Esophagus squamous epithelium (tissue), 4 donors: ENCODE measurements around the gene NEO1.

ENCODE experiments used
- CTCF ChIP-seq, 6 experiments: fragments of 450-650 bp in 4 of 6; fragments of 200-600 bp in 2 of 6; sonication (generic) in 2 of 6; IDR thresholded peaks; one replicate each; pipeline ENCODE4 v1.5.1; 2016 to 2019; ENCODE audit warnings: antibody characterized with exemption in 6 of 6, mild to moderate bottlenecking in 4 of 6, moderate library complexity in 4 of 6
- POLR2A ChIP-seq, 4 donors: fragments of 450-650 bp; IDR thresholded peaks; one replicate each; pipeline ENCODE4 v1.6.1; 2017; ENCODE audit warnings: antibody characterized with exemption in 4 of 4, mild to moderate bottlenecking in 4 of 4, moderate library complexity in 3 of 4

DNA sequence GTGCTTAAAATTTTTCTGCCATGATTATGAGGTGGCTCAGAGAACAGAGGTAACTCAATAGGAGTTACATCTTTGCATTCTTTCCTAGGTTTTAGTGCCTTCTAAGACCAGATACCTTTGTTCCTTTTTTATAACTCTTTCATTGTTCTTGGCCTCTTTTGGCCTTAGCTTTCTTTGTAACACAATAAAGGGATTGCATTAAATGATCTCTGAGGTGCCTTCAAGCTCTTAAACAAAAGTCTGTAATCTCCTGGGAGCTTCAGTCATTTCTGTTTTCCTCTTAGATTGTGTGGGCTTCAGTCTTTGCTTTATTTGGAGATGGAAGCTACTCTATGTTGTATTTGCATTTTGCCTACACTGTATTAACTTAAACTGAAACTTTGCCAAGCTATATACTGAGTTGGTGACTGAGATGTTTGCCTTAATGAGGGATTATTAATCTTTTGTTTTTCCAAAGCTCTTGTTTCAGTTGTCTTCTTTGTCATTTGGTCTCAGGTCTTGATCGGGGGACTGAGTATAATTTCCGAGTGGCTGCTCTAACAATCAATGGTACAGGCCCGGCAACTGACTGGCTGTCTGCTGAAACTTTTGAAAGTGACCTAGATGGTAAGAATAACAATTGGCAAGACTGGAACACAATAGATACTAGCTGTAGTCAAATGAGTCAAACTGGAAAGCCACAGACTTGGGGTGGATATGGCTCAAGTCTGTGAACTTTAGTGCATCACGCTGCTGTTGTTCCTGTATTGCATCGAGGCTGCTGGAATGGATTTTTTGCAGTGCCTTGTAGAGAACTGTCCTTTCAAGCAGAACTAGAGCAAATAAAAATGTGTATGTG is 206.2 kb downstream of the NEO1 start:
- TF ChIP-seq CTCF (IDR thresholded peaks at IDR 0.05) (no peak), POLR2A (IDR thresholded peaks at IDR 0.05) (no peak)
